Mesenchymal stem cell (in vitro differentiated cells and primary cell): ENCODE measurements around the gene GH1.

ENCODE experiments used
- DNase-seq: peaks from one replicate; pipeline ENCODE4 v3.0.0-alpha.2; 2013
- H2AFZ ChIP-seq: one replicate; pipeline ENCODE4 v1.6.1; 2013; ENCODE audit warnings: low read depth, mild to moderate bottlenecking, control low read depth, inconsistent platforms, low read length, moderate library complexity
- H2AK5ac ChIP-seq: 2 replicates; pipeline ENCODE4 v1.6.1; 2013; ENCODE audit warnings: low read length, moderate library complexity, mild to moderate bottlenecking, inconsistent platforms; ENCODE audit not compliant: severe bottlenecking
- H2BK120ac ChIP-seq: one replicate; pipeline ENCODE4 v1.6.1; 2013; ENCODE audit warnings: low read depth, mild to moderate bottlenecking, inconsistent platforms, low read length, moderate library complexity
- H2BK12ac ChIP-seq, 2 experiments: one replicate each; pipeline ENCODE4 v1.6.1; 2013; ENCODE audit warnings: inconsistent platforms in 2 of 2, low read length in 2 of 2, mild to moderate bottlenecking in 2 of 2, moderate library complexity in 2 of 2, control low read depth in 1 of 2
- H2BK15ac ChIP-seq: one replicate; pipeline ENCODE4 v1.6.1; 2013; ENCODE audit warnings: mild to moderate bottlenecking, low read depth, inconsistent platforms; ENCODE audit not compliant: poor library complexity, severe bottlenecking
- H2BK5ac ChIP-seq: 2 replicates; pipeline ENCODE4 v1.6.1; 2013; ENCODE audit warnings: low read depth, mild to moderate bottlenecking, low read length, control low read depth, inconsistent platforms; ENCODE audit not compliant: poor library complexity, severe bottlenecking
- H3K14ac ChIP-seq, 2 experiments: one replicate each; pipeline ENCODE4 v1.6.1; 2013; ENCODE audit warnings: inconsistent platforms in 2 of 2, low read length in 2 of 2, control low read depth in 1 of 2, mild to moderate bottlenecking in 1 of 2, moderate library complexity in 1 of 2
- H3K18ac ChIP-seq, 2 experiments: one replicate each; pipeline ENCODE4 v1.6.1; 2013; ENCODE audit warnings: inconsistent platforms in 2 of 2, low read length in 2 of 2, control low read depth in 1 of 2, low read depth in 1 of 2, mild to moderate bottlenecking in 1 of 2
- H3K23ac ChIP-seq, 2 experiments: one replicate each; pipeline ENCODE4 v1.6.1; 2013; ENCODE audit warnings: inconsistent platforms in 2 of 2, low read length in 2 of 2, mild to moderate bottlenecking in 2 of 2, moderate library complexity in 2 of 2, control low read depth in 1 of 2
- H3K27ac ChIP-seq: 2 replicates; pipeline ENCODE4 v1.5.1; 2013; ENCODE audit warnings: mild to moderate bottlenecking, moderate library complexity, low read length, control low read depth, inconsistent platforms; ENCODE audit not compliant: poor library complexity, severe bottlenecking
- H3K27me3 ChIP-seq, 2 experiments: 2 replicates each; pipeline versions ENCODE4 v1.6.1 to v1.7.0; 2013; ENCODE audit warnings: low read length in 2 of 2, mild to moderate bottlenecking in 2 of 2, moderate library complexity in 2 of 2, control low read depth in 1 of 2, inconsistent platforms in 1 of 2; ENCODE audit not compliant: control insufficient read depth in 1 of 2, insufficient read depth in 1 of 2
- H3K36me3 ChIP-seq, 2 experiments: 2 replicates each; pipeline versions ENCODE4 v1.6.1 to v1.7.0; 2013; ENCODE audit warnings: low read length in 2 of 2, control low read depth in 1 of 2, inconsistent platforms in 1 of 2, low read depth in 1 of 2, mild to moderate bottlenecking in 1 of 2; ENCODE audit not compliant: insufficient read depth in 2 of 2, control insufficient read depth in 1 of 2
- H3K4ac ChIP-seq, 2 experiments: one replicate each; pipeline ENCODE4 v1.6.1; 2013; ENCODE audit warnings: inconsistent platforms in 2 of 2, low read length in 2 of 2, mild to moderate bottlenecking in 2 of 2, moderate library complexity in 2 of 2, control low read depth in 1 of 2, low read depth in 1 of 2
- H3K4me1 ChIP-seq: 2 replicates; pipeline ENCODE4 v1.6.1; 2013; ENCODE audit warnings: low read depth, low read length, control low read depth; ENCODE audit not compliant: control insufficient read depth, insufficient read depth
- H3K4me2 ChIP-seq: 2 replicates; pipeline ENCODE4 v1.6.1; 2013; ENCODE audit warnings: low read length, mild to moderate bottlenecking, inconsistent platforms; ENCODE audit not compliant: poor library complexity, severe bottlenecking
- H3K4me3 ChIP-seq, 2 experiments: 2 replicates each; pipeline versions ENCODE4 v1.5.1 to v1.7.0; 2013; ENCODE audit warnings: low read length in 2 of 2, mild to moderate bottlenecking in 2 of 2, control low read depth in 1 of 2, low read depth in 1 of 2; ENCODE audit not compliant: insufficient read depth in 1 of 2
- H3K79me1 ChIP-seq: replicated peaks from 2 replicates; pipeline ENCODE4 v1.6.1; 2013; ENCODE audit warnings: mild to moderate bottlenecking, control low read depth, low read length, inconsistent platforms; ENCODE audit not compliant: poor library complexity, severe bottlenecking
- H3K9ac ChIP-seq: 2 replicates; pipeline ENCODE4 v1.7.0; 2013; ENCODE audit warnings: mild to moderate bottlenecking, low read length, moderate library complexity
- H3K9me3 ChIP-seq: 2 replicates; pipeline ENCODE4 v1.7.0; 2013; ENCODE audit warnings: mild to moderate bottlenecking, low read length; ENCODE audit not compliant: control insufficient read depth
- H4K8ac ChIP-seq: one replicate; pipeline ENCODE4 v1.6.1; 2013; ENCODE audit warnings: inconsistent platforms, mild to moderate bottlenecking, low read length, moderate library complexity
- H4K91ac ChIP-seq: one replicate; pipeline ENCODE4 v1.6.1; 2013; ENCODE audit warnings: mild to moderate bottlenecking, low read length, inconsistent platforms
- WGBS: methylation state at CpG from one replicate; pipeline ENCODE4 v1.1.7; 2013; ENCODE audit warnings: mixed read lengths; 5-methylcytosine and 5-hydroxymethylcytosine counted together

Gene GH1

DNA sequence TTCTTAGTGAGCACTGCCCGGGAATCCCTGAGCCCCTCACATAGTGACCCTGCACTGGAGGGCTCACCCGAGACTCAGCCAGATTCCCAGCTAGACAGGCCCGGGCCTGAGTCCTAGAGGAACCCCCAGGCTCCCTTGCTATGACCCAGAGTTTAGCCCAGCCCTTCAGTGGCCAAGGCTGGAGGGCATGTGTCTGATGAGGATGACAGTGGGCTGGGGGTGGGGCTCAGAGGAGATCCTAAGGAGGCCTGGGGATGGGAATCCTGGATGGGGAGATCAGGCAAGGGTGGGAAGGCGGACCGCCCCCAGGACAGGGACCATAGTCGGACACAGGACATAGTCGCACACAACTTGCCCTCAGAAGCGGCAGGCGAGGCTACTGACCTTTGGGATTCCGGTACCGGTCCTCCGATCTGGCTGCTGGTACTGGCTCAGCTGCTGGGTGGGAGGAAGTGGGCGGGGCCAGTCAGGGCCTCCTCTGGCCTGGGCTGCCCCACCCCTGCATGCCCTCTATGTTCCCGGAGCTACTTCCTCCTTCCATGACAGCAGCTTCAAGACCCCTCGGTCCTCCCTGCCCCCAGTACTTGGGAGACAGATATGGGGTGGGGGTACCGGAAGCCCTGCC, 12.4 kb upstream of the GH1 start:
- DNase-seq, result no peak
- no peak overlapping the region for H3K23ac ChIP-seq
- H3K4me1 ChIP-seq, result no peaks in the 10 kb centered on the region
- no peak overlapping the region for H3K9ac ChIP-seq
- H2AFZ ChIP-seq, result no peak overlapping the region
- H2BK15ac ChIP-seq, result no peak overlapping the region
- no peak overlapping the region for H2BK5ac ChIP-seq
- no peak overlapping the region for H2BK12ac ChIP-seq
- H4K8ac ChIP-seq, result no peak overlapping the region
- H3K9me3 ChIP-seq, result no peaks in the 10 kb centered on the region
- no peaks in the 10 kb centered on the region for H3K36me3 ChIP-seq
- no peaks in the 10 kb centered on the region for H3K79me1 ChIP-seq
- H3K27me3 ChIP-seq, result peaks cover 14 to 50% of the 10 kb centered on the region in 2 experiments
- H3K18ac ChIP-seq, result no peak overlapping the region
- no peak overlapping the region for H4K91ac ChIP-seq
- no peak overlapping the region for H3K4ac ChIP-seq
- H3K27ac ChIP-seq, result no peak overlapping the region
- H3K14ac ChIP-seq, result no peak overlapping the region
- H3K4me3 ChIP-seq, result no peak overlapping the region
- H2AK5ac ChIP-seq, result no peak overlapping the region
- H3K4me2 ChIP-seq, result no peak overlapping the region
- H2BK120ac ChIP-seq, result no peak overlapping the region
- 85% methylated on average over 6 of the region's 16 CpGs for WGBS

DNA sequence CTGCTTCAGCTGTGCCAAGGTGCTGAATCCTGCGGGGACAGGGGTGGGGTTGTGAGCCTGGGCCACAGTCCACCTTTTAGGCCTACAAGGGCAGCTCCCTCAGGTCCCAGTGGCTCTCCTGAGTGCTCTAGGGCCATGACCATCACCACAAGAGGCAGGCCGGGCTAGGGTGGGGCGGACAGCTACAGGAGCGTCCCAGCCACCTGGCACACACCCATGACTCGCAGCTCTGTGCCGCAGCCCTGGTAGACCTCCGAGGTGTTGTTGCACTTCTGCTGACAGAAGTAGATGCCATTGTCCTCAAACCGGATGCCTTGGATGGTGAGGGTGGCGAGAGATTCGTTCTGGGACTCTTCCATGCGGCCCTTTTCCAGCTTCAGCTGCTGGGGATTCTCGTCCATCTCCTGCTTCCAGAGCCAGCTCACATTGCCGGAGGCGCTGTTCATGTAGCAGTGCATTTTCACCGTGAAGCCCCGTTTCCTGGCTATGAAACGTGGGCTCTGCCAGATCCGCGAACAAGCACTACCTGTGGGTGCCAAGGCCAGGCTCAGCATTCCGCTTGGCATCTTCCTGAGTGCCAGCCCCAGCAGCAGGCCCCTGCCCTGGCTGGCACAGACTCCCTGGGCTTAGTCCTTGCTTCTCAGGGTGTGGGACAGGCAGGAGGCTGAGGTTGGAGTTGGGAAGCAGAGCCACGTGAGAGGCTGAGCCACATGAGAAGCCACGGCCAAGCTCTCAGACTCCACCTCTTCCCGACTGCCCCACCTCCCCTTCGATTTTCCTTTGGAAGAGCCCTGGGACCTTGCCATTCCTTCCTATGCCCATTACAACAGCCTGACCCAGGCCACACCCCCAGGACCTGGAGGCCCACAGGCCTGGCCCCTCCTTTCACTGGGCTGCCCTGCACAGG, 11.5 kb upstream of the GH1 start:
- DNase-seq, result no peak
- no peak overlapping the region for H3K4me2 ChIP-seq
- H3K9ac ChIP-seq, result no peak overlapping the region
- H3K4me3 ChIP-seq, result no peak overlapping the region
- 94% methylated on average over 23 of the region's 24 CpGs for WGBS
- no peak overlapping the region for H2AFZ ChIP-seq
- no peak overlapping the region for H4K91ac ChIP-seq
- H4K8ac ChIP-seq, result no peak overlapping the region
- no peak overlapping the region for H3K4ac ChIP-seq
- no peak overlapping the region for H3K18ac ChIP-seq
- no peak overlapping the region for H2BK5ac ChIP-seq
- no peak overlapping the region for H3K23ac ChIP-seq
- H2BK12ac ChIP-seq, result no peak overlapping the region
- H3K4me1 ChIP-seq, result no peaks in the 10 kb centered on the region
- H2BK120ac ChIP-seq, result no peak overlapping the region
- no peaks in the 10 kb centered on the region for H3K9me3 ChIP-seq
- H2BK15ac ChIP-seq, result no peak overlapping the region
- H3K36me3 ChIP-seq, result no peaks in the 10 kb centered on the region
- H2AK5ac ChIP-seq, result no peak overlapping the region
- H3K14ac ChIP-seq, result no peak overlapping the region
- no peaks in the 10 kb centered on the region for H3K79me1 ChIP-seq
- H3K27me3 ChIP-seq, result peaks cover 10 to 41% of the 10 kb centered on the region in 2 experiments
- no peak overlapping the region for H3K27ac ChIP-seq

DNA sequence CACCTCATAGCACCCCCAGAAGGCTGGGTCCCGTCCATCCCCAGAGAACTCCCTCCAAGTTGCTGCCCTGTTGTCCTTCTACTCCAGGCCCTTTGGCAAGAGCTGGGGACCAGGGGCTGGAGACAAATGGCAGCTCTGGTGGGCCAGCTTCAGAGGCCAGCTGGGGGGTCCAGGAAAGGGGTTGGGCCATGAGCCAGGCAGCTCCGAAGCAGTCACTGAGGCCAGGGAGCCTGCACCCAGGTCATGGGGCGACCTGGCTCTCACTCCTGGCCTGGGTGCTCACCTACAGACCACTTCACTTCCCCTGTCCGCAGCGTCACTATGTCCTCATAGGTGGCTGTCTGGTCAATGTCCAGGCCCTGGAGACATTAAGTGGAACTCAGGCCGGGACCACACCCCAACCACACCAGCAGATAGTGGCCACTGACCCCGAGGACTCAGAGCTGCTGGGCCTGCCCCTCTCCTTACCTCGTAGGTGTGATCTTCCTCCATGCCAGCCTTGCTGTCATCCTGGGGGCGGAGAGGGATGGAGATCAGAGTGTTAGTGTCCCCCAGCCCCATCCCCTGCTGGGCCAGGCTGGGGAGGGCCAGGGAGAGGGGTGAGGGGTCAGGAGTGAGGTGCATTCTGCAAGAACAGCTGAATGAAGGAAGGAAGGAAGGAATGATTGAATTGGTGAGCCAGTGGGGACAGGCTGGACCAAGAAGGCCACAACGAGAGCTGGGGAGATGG, 10.5 kb upstream of the GH1 start:
- no peak overlapping the region for H4K8ac ChIP-seq
- 85% methylated on average over 10 of the region's 10 CpGs for WGBS

DNA sequence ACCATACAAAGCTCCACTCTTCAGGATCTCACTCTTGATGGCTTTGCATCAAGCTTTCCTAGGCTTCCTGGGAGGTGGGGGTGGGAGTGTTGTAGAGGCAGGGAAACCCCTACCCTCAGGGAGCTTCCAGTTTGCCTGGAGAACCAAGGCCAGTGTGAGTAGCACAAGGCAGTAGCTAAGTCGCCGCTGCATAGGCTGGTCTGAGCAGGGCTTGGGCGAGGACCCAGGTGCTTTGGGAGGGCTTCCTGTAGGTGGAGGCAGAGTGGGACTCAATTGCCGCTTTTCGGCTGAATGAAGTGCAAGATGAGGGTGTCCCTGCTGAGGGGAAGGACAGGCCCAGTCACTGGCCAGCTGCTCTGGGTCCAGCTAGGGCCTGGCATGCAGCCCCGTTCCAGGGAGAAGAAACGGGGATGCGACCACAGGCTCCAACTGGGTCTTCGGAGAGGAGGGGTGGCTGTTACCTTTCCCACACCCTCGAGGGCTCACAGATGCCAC, 9.6 kb upstream of the GH1 start:
- no peak overlapping the region for H3K14ac ChIP-seq
- no peak overlapping the region for H2BK5ac ChIP-seq
- H2AK5ac ChIP-seq, result no peak overlapping the region
- H2BK120ac ChIP-seq, result no peak overlapping the region
- H3K9ac ChIP-seq, result no peak overlapping the region
- no peaks in the 10 kb centered on the region for H3K36me3 ChIP-seq
- H3K27me3 ChIP-seq, result peaks cover 3 to 29% of the 10 kb centered on the region in 2 experiments
- no peak overlapping the region for H3K18ac ChIP-seq
- H3K23ac ChIP-seq, result no peak overlapping the region
- no peak overlapping the region for H3K4ac ChIP-seq
- DNase-seq, result no peak
- H2BK15ac ChIP-seq, result no peak overlapping the region
- H3K79me1 ChIP-seq, result no peaks in the 10 kb centered on the region
- no peak overlapping the region for H3K27ac ChIP-seq
- H4K8ac ChIP-seq, result no peak overlapping the region
- H3K9me3 ChIP-seq, result no peaks in the 10 kb centered on the region
- 95% methylated on average over 10 of the region's 10 CpGs for WGBS
- no peaks in the 10 kb centered on the region for H3K4me1 ChIP-seq
- no peak overlapping the region for H2BK12ac ChIP-seq
- H3K4me2 ChIP-seq, result no peak overlapping the region
- H2AFZ ChIP-seq, result no peak overlapping the region
- H3K4me3 ChIP-seq, result no peak overlapping the region
- H4K91ac ChIP-seq, result no peak overlapping the region

More for the DNA sequence above, 10.5 kb upstream of the GH1 start:
- H3K4me2 ChIP-seq, result no peak overlapping the region
- no peak overlapping the region for H3K18ac ChIP-seq
- H3K4me1 ChIP-seq, result no peaks in the 10 kb centered on the region
- no peak overlapping the region for H2BK120ac ChIP-seq
- no peak for DNase-seq
- peaks cover 3 to 37% of the 10 kb centered on the region in 2 experiments for H3K27me3 ChIP-seq
- no peak overlapping the region for H2BK5ac ChIP-seq
- H2BK15ac ChIP-seq, result no peak overlapping the region
- H3K4ac ChIP-seq, result no peak overlapping the region
- no peak overlapping the region for H3K27ac ChIP-seq
- no peak overlapping the region for H3K4me3 ChIP-seq
- no peak overlapping the region for H3K23ac ChIP-seq
- no peak overlapping the region for H2AFZ ChIP-seq
- no peaks in the 10 kb centered on the region for H3K36me3 ChIP-seq
- no peak overlapping the region for H2AK5ac ChIP-seq
- H3K14ac ChIP-seq, result no peak overlapping the region
- H3K79me1 ChIP-seq, result no peaks in the 10 kb centered on the region
- H3K9ac ChIP-seq, result no peak overlapping the region
- H3K9me3 ChIP-seq, result no peaks in the 10 kb centered on the region
- no peak overlapping the region for H2BK12ac ChIP-seq
- no peak overlapping the region for H4K91ac ChIP-seq
